Liver (tissue), 9 donors: ENCODE data around the gene FGF19. TPM values are rescaled to one million over a fixed set of nuclear protein-coding genes. Genes with fewer than 3 reads are reported as not detected.

Source experiments
- DNase-seq: peaks from one replicate; pipeline ENCODE4 v3.0.0-alpha.2; 2017; ENCODE audit warnings: low spot score
- H3K27ac ChIP-seq, 2 donors: one replicate each; pipeline ENCODE4 v1.7.0; 2013; ENCODE audit warnings: inconsistent platforms in 2 of 2, low read length in 2 of 2, control low read depth in 1 of 2, low read depth in 1 of 2, mild to moderate bottlenecking in 1 of 2
- H3K27me3 ChIP-seq, 4 donors: one replicate each; pipeline versions ENCODE4 v1.6.1 to v1.7.0; 2013; ENCODE audit warnings: low read length in 3 of 4, inconsistent platforms in 1 of 4, mild to moderate bottlenecking in 1 of 4, moderate library complexity in 1 of 4; ENCODE audit not compliant: control insufficient read depth in 4 of 4, insufficient read depth in 4 of 4
- H3K36me3 ChIP-seq, 4 donors: one replicate each; pipeline versions ENCODE4 v1.6.1 to v1.7.0; 2013; ENCODE audit warnings: low read length in 3 of 4, mild to moderate bottlenecking in 3 of 4, low read depth in 1 of 4, moderate library complexity in 1 of 4; ENCODE audit not compliant: control insufficient read depth in 4 of 4, insufficient read depth in 3 of 4
- H3K4me1 ChIP-seq, 4 donors: one replicate each; pipeline versions ENCODE4 v1.6.1 to v1.7.0; 2013; ENCODE audit warnings: low read length in 3 of 4, mild to moderate bottlenecking in 3 of 4, moderate library complexity in 1 of 4; ENCODE audit not compliant: control insufficient read depth in 4 of 4, insufficient read depth in 4 of 4
- H3K4me3 ChIP-seq, 3 donors: one replicate each; pipeline versions ENCODE4 v1.6.1 to v1.7.0; 2013; ENCODE audit warnings: low read length in 3 of 3, control low read depth in 1 of 3, low read depth in 1 of 3, mild to moderate bottlenecking in 1 of 3
- H3K9ac ChIP-seq, 2 donors: one replicate each; pipeline ENCODE4 v1.7.0; 2013; ENCODE audit warnings: low read length in 2 of 2, mild to moderate bottlenecking in 2 of 2, moderate library complexity in 2 of 2, control low read depth in 1 of 2, low read depth in 1 of 2
- H3K9me3 ChIP-seq, 4 donors: one replicate each; pipeline versions ENCODE4 v1.6.1 to v1.7.0; 2013; ENCODE audit warnings: low read length in 3 of 4; ENCODE audit not compliant: control insufficient read depth in 4 of 4
- EGR1 ChIP-seq, 2 donors: IDR thresholded peaks; 2 replicates each; pipeline ENCODE4 v1.6.1; 2016 to 2018; ENCODE audit warnings: antibody characterized with exemption in 2 of 2, low read depth in 2 of 2
- FOXA1 ChIP-seq: IDR thresholded peaks from 2 replicates; pipeline ENCODE4 v1.6.1; 2016; ENCODE audit warnings: antibody characterized with exemption
- GABPA ChIP-seq, 2 donors: IDR thresholded peaks in 1 of 2; conservative IDR thresholded peaks in 1 of 2; 2 replicates each; pipeline ENCODE4 v1.6.1; 2016; ENCODE audit warnings: antibody characterized with exemption in 2 of 2, mild to moderate bottlenecking in 1 of 2, moderate library complexity in 1 of 2
- HNF4A ChIP-seq, 2 donors: conservative IDR thresholded peaks; 2 replicates each; pipeline ENCODE4 v1.6.1; 2016; ENCODE audit warnings: antibody characterized with exemption in 2 of 2, mild to moderate bottlenecking in 2 of 2
- HNF4G ChIP-seq: IDR thresholded peaks from 2 replicates; pipeline ENCODE4 v1.6.1; 2016; ENCODE audit warnings: antibody characterized with exemption
- JUND ChIP-seq, 2 donors: IDR thresholded peaks; 2 replicates each; pipeline ENCODE4 v1.6.1; 2016; ENCODE audit warnings: antibody characterized with exemption in 2 of 2
- NR2F2 ChIP-seq: IDR thresholded peaks from 2 replicates; pipeline ENCODE4 v1.6.1; 2016; ENCODE audit warnings: antibody characterized with exemption
- SP1 ChIP-seq: IDR thresholded peaks from 2 replicates; pipeline ENCODE4 v1.6.1; 2018; ENCODE audit warnings: antibody characterized with exemption, mild to moderate bottlenecking
- WGBS: extraction: QIAGEN DNeasy Blood & Tissue Kit; methylation state at CpG from one replicate; pipeline ENCODE4 v1.1.7; 2013; 5-methylcytosine and 5-hydroxymethylcytosine counted together
- polyA plus RNA-seq, 2 donors: library from polyadenylated mRNA; stranded (reverse) in 1 of 2; unstranded in 1 of 2; fragments of 200-250 nt in 1 of 2; fragments of >200 nt in 1 of 2; fragmentation: Nextera tagmentation in 1 of 2; extraction: Ambion mirVana in 1 of 2; gene quantifications; one replicate each; pipeline versions ENCODE4 v1.2.1 to v1.2.3, GENCODE V29; 2013 to 2015
- total RNA-seq, 2 donors: library from RNA; depleted of rRNA; stranded (reverse); fragments of >200 nt; gene quantifications; one replicate each; pipeline ENCODE4 v1.2.3, GENCODE V29; 2014
- TF ChIP-seq, protein P1 (sequence below): IDR thresholded peaks from 2 replicates; pipeline ENCODE4 v1.6.1; 2016; ENCODE audit warnings: antibody characterized with exemption
- TF ChIP-seq, protein P2 (sequence below): IDR thresholded peaks from 2 replicates; pipeline ENCODE4 v1.6.1; 2016; ENCODE audit warnings: antibody characterized with exemption, mild to moderate bottlenecking
- TF ChIP-seq, protein P3 (sequence below): IDR thresholded peaks from 2 replicates; pipeline ENCODE4 v1.6.1; 2016; ENCODE audit warnings: antibody characterized with exemption
- TF ChIP-seq, protein P4 (sequence below): fragments of 150-350 bp; IDR thresholded peaks from 2 replicates; pipeline ENCODE4 v1.5.1; 2017; ENCODE audit warnings: improper control_type of control experiment, low read depth, low read length; ENCODE audit not compliant: missing input control
- donor health status: healthy.
- donor health status: healthy.
- donor health status: healthy.
- donor health status: healthy.
- donor health status: healthy.

FGF19 gene
- total and polyA plus RNA-seq, 4 donors, result 0.09 TPM; not detected in 3

DNA sequence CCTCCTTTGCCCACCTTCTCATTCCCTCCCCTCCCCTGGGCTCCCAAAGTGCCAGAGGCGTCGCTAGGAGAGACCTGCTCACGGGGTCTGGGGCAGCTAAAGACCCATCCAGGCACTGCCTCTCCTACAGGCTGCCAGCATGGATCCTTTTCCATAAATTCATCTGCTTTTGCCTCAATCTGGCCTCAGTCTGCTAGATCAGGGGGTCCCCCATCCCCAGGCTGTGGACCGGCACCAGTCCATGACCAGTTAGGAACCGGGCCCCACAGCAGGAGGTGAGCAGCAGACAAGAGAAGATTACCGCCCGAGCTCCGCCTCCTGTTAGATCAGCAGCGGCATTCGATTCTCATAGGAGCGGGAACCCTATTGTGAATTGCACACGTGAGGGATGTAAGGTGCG lies 41.0 kb downstream of the FGF19 start:
- DNase-seq, result no peak
- Histone ChIP-seq H3K4me3 (no peak overlapping the region), H3K27me3 (no peaks in the 10 kb centered on the region), H3K27ac (no peak overlapping the region), H3K4me1 (peaks cover 0 to 3% (median 0%) of the 10 kb centered on the region in 4 donors), H3K9ac (no peak overlapping the region), H3K36me3 (peaks cover 0 to 15% (median 0%) of the 10 kb centered on the region in 4 donors), H3K9me3 (no peaks in the 10 kb centered on the region)
- TF ChIP-seq, protein P1, sequence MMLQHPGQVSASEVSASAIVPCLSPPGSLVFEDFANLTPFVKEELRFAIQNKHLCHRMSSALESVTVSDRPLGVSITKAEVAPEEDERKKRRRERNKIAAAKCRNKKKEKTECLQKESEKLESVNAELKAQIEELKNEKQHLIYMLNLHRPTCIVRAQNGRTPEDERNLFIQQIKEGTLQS, result no peak
- TF ChIP-seq SP1 (no peak), HNF4G (no peak), HNF4A (conservative IDR thresholded peaks at IDR 0.05) (no peak), JUND (IDR thresholded peaks at IDR 0.05) (no peak), GABPA (IDR thresholded peaks at IDR 0.05 in 1 of 2, conservative IDR thresholded peaks at IDR 0.05 in 1 of 2) (no peak), NR2F2 (no peak)
- TF ChIP-seq, protein P2, sequence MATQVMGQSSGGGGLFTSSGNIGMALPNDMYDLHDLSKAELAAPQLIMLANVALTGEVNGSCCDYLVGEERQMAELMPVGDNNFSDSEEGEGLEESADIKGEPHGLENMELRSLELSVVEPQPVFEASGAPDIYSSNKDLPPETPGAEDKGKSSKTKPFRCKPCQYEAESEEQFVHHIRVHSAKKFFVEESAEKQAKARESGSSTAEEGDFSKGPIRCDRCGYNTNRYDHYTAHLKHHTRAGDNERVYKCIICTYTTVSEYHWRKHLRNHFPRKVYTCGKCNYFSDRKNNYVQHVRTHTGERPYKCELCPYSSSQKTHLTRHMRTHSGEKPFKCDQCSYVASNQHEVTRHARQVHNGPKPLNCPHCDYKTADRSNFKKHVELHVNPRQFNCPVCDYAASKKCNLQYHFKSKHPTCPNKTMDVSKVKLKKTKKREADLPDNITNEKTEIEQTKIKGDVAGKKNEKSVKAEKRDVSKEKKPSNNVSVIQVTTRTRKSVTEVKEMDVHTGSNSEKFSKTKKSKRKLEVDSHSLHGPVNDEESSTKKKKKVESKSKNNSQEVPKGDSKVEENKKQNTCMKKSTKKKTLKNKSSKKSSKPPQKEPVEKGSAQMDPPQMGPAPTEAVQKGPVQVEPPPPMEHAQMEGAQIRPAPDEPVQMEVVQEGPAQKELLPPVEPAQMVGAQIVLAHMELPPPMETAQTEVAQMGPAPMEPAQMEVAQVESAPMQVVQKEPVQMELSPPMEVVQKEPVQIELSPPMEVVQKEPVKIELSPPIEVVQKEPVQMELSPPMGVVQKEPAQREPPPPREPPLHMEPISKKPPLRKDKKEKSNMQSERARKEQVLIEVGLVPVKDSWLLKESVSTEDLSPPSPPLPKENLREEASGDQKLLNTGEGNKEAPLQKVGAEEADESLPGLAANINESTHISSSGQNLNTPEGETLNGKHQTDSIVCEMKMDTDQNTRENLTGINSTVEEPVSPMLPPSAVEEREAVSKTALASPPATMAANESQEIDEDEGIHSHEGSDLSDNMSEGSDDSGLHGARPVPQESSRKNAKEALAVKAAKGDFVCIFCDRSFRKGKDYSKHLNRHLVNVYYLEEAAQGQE, result no peak
- TF ChIP-seq, protein P3, sequence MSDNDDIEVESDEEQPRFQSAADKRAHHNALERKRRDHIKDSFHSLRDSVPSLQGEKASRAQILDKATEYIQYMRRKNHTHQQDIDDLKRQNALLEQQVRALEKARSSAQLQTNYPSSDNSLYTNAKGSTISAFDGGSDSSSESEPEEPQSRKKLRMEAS, result no peak
- WGBS, result 96% methylated on average over 13 of the region's 13 CpGs

DNA sequence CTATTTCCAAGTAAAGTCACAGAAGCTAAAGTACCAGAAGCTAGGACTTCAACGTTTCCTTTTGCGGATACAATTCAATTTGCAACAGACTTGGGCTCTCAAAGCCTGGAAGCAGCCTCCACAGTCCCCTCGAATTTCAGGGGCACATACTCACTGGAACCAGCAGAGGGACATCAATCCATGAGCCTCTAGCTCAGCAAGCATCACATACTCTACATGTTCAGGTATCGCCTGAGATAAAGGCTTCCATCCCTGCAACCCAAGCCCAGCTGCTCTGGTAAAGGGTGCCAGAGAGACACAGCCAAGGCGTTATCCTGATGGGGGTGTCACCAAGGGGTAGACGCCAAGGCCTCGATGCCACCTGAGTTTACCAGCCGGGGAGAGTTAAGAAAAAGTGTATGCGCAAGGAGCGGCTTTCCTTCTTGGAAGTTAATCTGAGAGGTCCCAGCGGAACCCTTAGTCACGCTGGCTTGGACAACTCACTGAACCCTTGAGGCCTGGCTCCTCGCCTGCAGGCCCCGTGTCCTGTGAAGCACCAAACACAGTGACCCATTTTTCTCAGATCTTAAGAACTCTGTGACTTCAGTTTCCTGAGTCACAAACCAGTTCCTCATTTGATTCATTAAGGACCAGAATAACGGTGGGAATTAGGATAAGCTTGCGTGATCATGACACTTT lies 41.7 kb downstream of the FGF19 start:
- TF ChIP-seq EGR1 (IDR thresholded peaks at IDR 0.05; ENCODE audit: low read depth in 2 of 2) (no peak), FOXA1 (no peak)
- TF ChIP-seq, protein P1, result no peak
- TF ChIP-seq, protein P4, sequence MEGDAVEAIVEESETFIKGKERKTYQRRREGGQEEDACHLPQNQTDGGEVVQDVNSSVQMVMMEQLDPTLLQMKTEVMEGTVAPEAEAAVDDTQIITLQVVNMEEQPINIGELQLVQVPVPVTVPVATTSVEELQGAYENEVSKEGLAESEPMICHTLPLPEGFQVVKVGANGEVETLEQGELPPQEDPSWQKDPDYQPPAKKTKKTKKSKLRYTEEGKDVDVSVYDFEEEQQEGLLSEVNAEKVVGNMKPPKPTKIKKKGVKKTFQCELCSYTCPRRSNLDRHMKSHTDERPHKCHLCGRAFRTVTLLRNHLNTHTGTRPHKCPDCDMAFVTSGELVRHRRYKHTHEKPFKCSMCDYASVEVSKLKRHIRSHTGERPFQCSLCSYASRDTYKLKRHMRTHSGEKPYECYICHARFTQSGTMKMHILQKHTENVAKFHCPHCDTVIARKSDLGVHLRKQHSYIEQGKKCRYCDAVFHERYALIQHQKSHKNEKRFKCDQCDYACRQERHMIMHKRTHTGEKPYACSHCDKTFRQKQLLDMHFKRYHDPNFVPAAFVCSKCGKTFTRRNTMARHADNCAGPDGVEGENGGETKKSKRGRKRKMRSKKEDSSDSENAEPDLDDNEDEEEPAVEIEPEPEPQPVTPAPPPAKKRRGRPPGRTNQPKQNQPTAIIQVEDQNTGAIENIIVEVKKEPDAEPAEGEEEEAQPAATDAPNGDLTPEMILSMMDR, result peak; percentile 9
- Histone ChIP-seq H3K4me3 (no peak overlapping the region), H3K9ac (no peak overlapping the region), H3K9me3 (no peaks in the 10 kb centered on the region), H3K36me3 (peaks cover 0 to 15% (median 0%) of the 10 kb centered on the region in 4 donors), H3K27ac (no peak overlapping the region), H3K4me1 (no peaks in the 10 kb centered on the region), H3K27me3 (no peaks in the 10 kb centered on the region)
- WGBS, result 87% methylated on average over 16 of the region's 16 CpGs
- no peak for DNase-seq
